Thyroid gland (tissue), 4 donors: ENCODE results near the gene FOXP1.

ENCODE experiments used
- CTCF ChIP-seq, 6 experiments: fragments of 200-600 bp in 3 of 6; fragments of 450-650 bp in 3 of 6; sonication (generic) in 3 of 6; IDR thresholded peaks; one replicate each; pipeline ENCODE4 v1.5.1; 2016 to 2019; ENCODE audit warnings: antibody characterized with exemption in 6 of 6, mild to moderate bottlenecking in 2 of 6, inconsistent platforms in 1 of 6, moderate library complexity in 1 of 6
- POLR2A ChIP-seq, 2 donors: fragments of 450-650 bp; IDR thresholded peaks; one replicate each; pipeline ENCODE4 v1.6.1; 2017; ENCODE audit warnings: antibody characterized with exemption in 2 of 2, mild to moderate bottlenecking in 2 of 2, moderate library complexity in 1 of 2

- TF ChIP-seq CTCF (IDR thresholded peaks at IDR 0.05), result no peak
- TF ChIP-seq POLR2A (IDR thresholded peaks at IDR 0.05), result no peak
Measured at GRCh38 chr3:71438904-71439303, 144.6 kb downstream of the FOXP1 start.
